ENCODE results near the gene MDFI. TPM values are rescaled to one million over a fixed set of nuclear protein-coding genes. Genes with fewer than 3 reads are reported as not detected.
A peak's percentile ranks its signal among the peaks of the same experiment; 100 is the strongest.

Gene MDFI
- not detected in 2 replicates for total RNA-seq

GRCh38 chr6:41638002-41638934, at the start of gene MDFI:
Gene MDFI, plus strand, starts transcription at chr6:41638468. Its CDS starts 282 bp downstream, at chr6:41638750.
- Mint-ChIP-seq H3K36me3 (ENCODE audit: low read depth) (no peaks in the 10 kb centered on the region), H3K27ac (no peak within 1 kb of the TSS), H3K4me1 (ENCODE audit: low read depth) (no peaks in the 10 kb centered on the region), H3K4me3 (ENCODE audit: low read depth) (no peak within 1 kb of the TSS), H3K9me3 (no peaks in the 10 kb centered on the region), H3K27me3 (ENCODE audit: low read depth) (peaks cover 66% of the 10 kb centered on the region)
- no peak for DNase-seq (ENCODE audit: low spot score)
- intact Hi-C loops (cut with micrococcal nuclease), result no loop called here

- Mint-ChIP-seq H3K27ac (no peak overlapping the region), H3K9me3 (no peaks in the 10 kb centered on the region), H3K4me1 (ENCODE audit: low read depth) (peaks cover 1% of the 10 kb centered on the region), H3K27me3 (ENCODE audit: low read depth) (no peaks in the 10 kb centered on the region), H3K36me3 (ENCODE audit: low read depth) (no peaks in the 10 kb centered on the region), H3K4me3 (ENCODE audit: low read depth) (no peak overlapping the region)
- intact Hi-C loops (cut with micrococcal nuclease), result no loop called here
- DNase-seq (ENCODE audit: low spot score), result no peak
These were observed 49.0 kb upstream of the MDFI start for GRCh38 chr6:41589223-41589622.

- no peaks in the 10 kb centered on the region for H3K27me3 Mint-ChIP-seq (ENCODE audit: low read depth)
These were observed 48.3 kb upstream of the MDFI start for GRCh38 chr6:41589636-41590622.

GRCh38 chr6:41591122-41591521, 47.1 kb upstream of the MDFI start:
- H3K4me3 Mint-ChIP-seq (ENCODE audit: low read depth), result no peak overlapping the region
- DNase-seq (ENCODE audit: low spot score), result no peak
- H3K9me3 Mint-ChIP-seq, result no peaks in the 10 kb centered on the region
- H3K4me1 Mint-ChIP-seq (ENCODE audit: low read depth), result peaks cover 1% of the 10 kb centered on the region
- intact Hi-C loops (cut with micrococcal nuclease), result no loop called here
- no peaks in the 10 kb centered on the region for H3K36me3 Mint-ChIP-seq (ENCODE audit: low read depth)
- no peaks in the 10 kb centered on the region for H3K27me3 Mint-ChIP-seq (ENCODE audit: low read depth)
- H3K27ac Mint-ChIP-seq, result no peak overlapping the region

More at GRCh38 chr6:41589636-41590622, 48.3 kb upstream of the MDFI start:
- Mint-ChIP-seq H3K4me3 (ENCODE audit: low read depth) (no peak overlapping the region), H3K4me1 (ENCODE audit: low read depth) (peaks cover 1% of the 10 kb centered on the region), H3K36me3 (ENCODE audit: low read depth) (no peaks in the 10 kb centered on the region), H3K27ac (no peak overlapping the region), H3K9me3 (no peaks in the 10 kb centered on the region)
- DNase-seq (ENCODE audit: low spot score), result no peak
- intact Hi-C loops (cut with micrococcal nuclease), result no loop called here

GRCh38 chr6:41591859-41592502, 46.3 kb upstream of the MDFI start:
- peak; percentile 65 for DNase-seq (ENCODE audit: low spot score)
- Mint-ChIP-seq H3K27me3 (ENCODE audit: low read depth) (no peaks in the 10 kb centered on the region), H3K4me1 (ENCODE audit: low read depth) (peaks cover 1% of the 10 kb centered on the region), H3K9me3 (no peaks in the 10 kb centered on the region), H3K36me3 (ENCODE audit: low read depth) (no peaks in the 10 kb centered on the region), H3K4me3 (ENCODE audit: low read depth) (no peak overlapping the region), H3K27ac (no peak overlapping the region)
- intact Hi-C loops (cut with micrococcal nuclease), result loop anchor here (1.0 to 2.0 kb wide), 3 partner anchors 129 to 223 kb away; no protein-coding TSS in a partner anchor

GRCh38 chr6:41593406-41593805, 44.9 kb upstream of the MDFI start:
- H3K4me1 Mint-ChIP-seq (ENCODE audit: low read depth), result peaks cover 1% of the 10 kb centered on the region
- H3K36me3 Mint-ChIP-seq (ENCODE audit: low read depth), result no peaks in the 10 kb centered on the region
- intact Hi-C loops (cut with micrococcal nuclease), result loop anchor here (2.0 kb wide), 1 partner anchor 131 kb away; no protein-coding TSS in a partner anchor
- H3K27me3 Mint-ChIP-seq (ENCODE audit: low read depth), result no peaks in the 10 kb centered on the region
- no peak overlapping the region for H3K27ac Mint-ChIP-seq
- DNase-seq (ENCODE audit: low spot score), result no peak
- H3K9me3 Mint-ChIP-seq, result no peaks in the 10 kb centered on the region
- H3K4me3 Mint-ChIP-seq (ENCODE audit: low read depth), result no peak overlapping the region

GRCh38 chr6:41593839-41594238, 44.4 kb upstream of the MDFI start:
- intact Hi-C loops (cut with micrococcal nuclease), result loop anchor here (2.0 kb wide), 1 partner anchor 131 kb away; no protein-coding TSS in a partner anchor
- H3K36me3 Mint-ChIP-seq (ENCODE audit: low read depth), result no peaks in the 10 kb centered on the region
- no peaks in the 10 kb centered on the region for H3K9me3 Mint-ChIP-seq
- no peak for DNase-seq (ENCODE audit: low spot score)
- no peaks in the 10 kb centered on the region for H3K27me3 Mint-ChIP-seq (ENCODE audit: low read depth)
- H3K27ac Mint-ChIP-seq, result no peak overlapping the region
- peaks cover 1% of the 10 kb centered on the region for H3K4me1 Mint-ChIP-seq (ENCODE audit: low read depth)
- no peak overlapping the region for H3K4me3 Mint-ChIP-seq (ENCODE audit: low read depth)

- H3K27ac Mint-ChIP-seq, result no peak overlapping the region
- H3K4me1 Mint-ChIP-seq (ENCODE audit: low read depth), result peaks cover 1% of the 10 kb centered on the region
- intact Hi-C loops (cut with micrococcal nuclease), result no loop called here
- no peak overlapping the region for H3K4me3 Mint-ChIP-seq (ENCODE audit: low read depth)
- no peaks in the 10 kb centered on the region for H3K36me3 Mint-ChIP-seq (ENCODE audit: low read depth)
- no peaks in the 10 kb centered on the region for H3K27me3 Mint-ChIP-seq (ENCODE audit: low read depth)
- DNase-seq (ENCODE audit: low spot score), result no peak
- no peaks in the 10 kb centered on the region for H3K9me3 Mint-ChIP-seq
These were observed 43.9 kb upstream of the MDFI start for GRCh38 chr6:41594326-41594725.

- H3K4me3 Mint-ChIP-seq (ENCODE audit: low read depth), result no peak overlapping the region
These were observed 43.5 kb upstream of the MDFI start for GRCh38 chr6:41594766-41595165.

GRCh38 chr6:41595166-41595565, 43.1 kb upstream of the MDFI start:
- Mint-ChIP-seq H3K27ac (no peak overlapping the region), H3K36me3 (ENCODE audit: low read depth) (no peaks in the 10 kb centered on the region), H3K4me3 (ENCODE audit: low read depth) (no peak overlapping the region), H3K9me3 (no peaks in the 10 kb centered on the region), H3K4me1 (ENCODE audit: low read depth) (peaks cover 1% of the 10 kb centered on the region), H3K27me3 (ENCODE audit: low read depth) (no peaks in the 10 kb centered on the region)
- intact Hi-C loops (cut with micrococcal nuclease), result no loop called here
- DNase-seq (ENCODE audit: low spot score), result no peak

More at GRCh38 chr6:41594766-41595165, 43.5 kb upstream of the MDFI start:
- peaks cover 1% of the 10 kb centered on the region for H3K4me1 Mint-ChIP-seq (ENCODE audit: low read depth)
- no peak for DNase-seq (ENCODE audit: low spot score)
- no peaks in the 10 kb centered on the region for H3K36me3 Mint-ChIP-seq (ENCODE audit: low read depth)
- no peak overlapping the region for H3K27ac Mint-ChIP-seq
- no peaks in the 10 kb centered on the region for H3K27me3 Mint-ChIP-seq (ENCODE audit: low read depth)
- intact Hi-C loops (cut with micrococcal nuclease), result no loop called here
- no peaks in the 10 kb centered on the region for H3K9me3 Mint-ChIP-seq

GRCh38 chr6:41596096-41596685, 42.1 kb upstream of the MDFI start:
- Mint-ChIP-seq H3K27me3 (ENCODE audit: low read depth) (no peaks in the 10 kb centered on the region), H3K27ac (no peak overlapping the region), H3K9me3 (no peaks in the 10 kb centered on the region), H3K36me3 (ENCODE audit: low read depth) (no peaks in the 10 kb centered on the region), H3K4me1 (ENCODE audit: low read depth) (peaks cover 1% of the 10 kb centered on the region), H3K4me3 (ENCODE audit: low read depth) (no peak overlapping the region)
- no peak for DNase-seq (ENCODE audit: low spot score)
- intact Hi-C loops (cut with micrococcal nuclease), result no loop called here

- no peaks in the 10 kb centered on the region for H3K36me3 Mint-ChIP-seq (ENCODE audit: low read depth)
- peaks cover 1% of the 10 kb centered on the region for H3K4me1 Mint-ChIP-seq (ENCODE audit: low read depth)
- H3K9me3 Mint-ChIP-seq, result no peaks in the 10 kb centered on the region
- no peak overlapping the region for H3K4me3 Mint-ChIP-seq (ENCODE audit: low read depth)
- H3K27ac Mint-ChIP-seq, result no peak overlapping the region
- no peak for DNase-seq (ENCODE audit: low spot score)
- no peaks in the 10 kb centered on the region for H3K27me3 Mint-ChIP-seq (ENCODE audit: low read depth)
- intact Hi-C loops (cut with micrococcal nuclease), result no loop called here
These were observed 41.5 kb upstream of the MDFI start for GRCh38 chr6:41596807-41597206.
